GM18526 (cell line): ENCODE results near the gene GALNTL6.

Experiments used
- POLR2A ChIP-seq: IDR thresholded peaks from 3 replicates; pipeline ENCODE4 v1.6.1; 2011; ENCODE audit not compliant: insufficient read length; ENCODE audit errors: extremely low read depth

Gene GALNTL6

GRCh38 chr4:172344308-172344938, 531.2 kb downstream of the GALNTL6 start:
- TF ChIP-seq POLR2A = no peak

GRCh38 chr4:172348426-172348825, 535.2 kb downstream of the GALNTL6 start:
- TF ChIP-seq POLR2A = no peak

GRCh38 chr4:172352356-172352755, 539.2 kb downstream of the GALNTL6 start:
- no peak for TF ChIP-seq POLR2A

DNA sequence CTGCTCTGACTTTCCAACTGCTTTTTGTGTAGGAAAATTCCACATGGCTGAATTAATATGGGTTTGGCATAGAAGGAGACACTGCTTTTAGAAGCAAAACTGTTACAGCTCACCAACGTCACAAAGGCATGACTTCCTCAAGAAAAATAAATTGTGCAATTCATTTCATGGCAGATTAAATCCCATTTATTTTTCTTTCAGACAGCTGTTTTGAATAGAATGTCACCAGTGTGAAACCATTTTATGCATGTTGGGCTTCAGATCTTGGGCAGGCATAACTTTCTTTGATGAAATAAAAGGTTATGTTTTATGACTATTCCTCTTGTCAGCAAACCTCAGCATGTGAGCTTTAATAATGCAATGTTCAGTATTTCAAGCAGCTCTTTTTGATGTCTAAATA, 542.8 kb downstream of the GALNTL6 start:
- TF ChIP-seq POLR2A = no peak

DNA sequence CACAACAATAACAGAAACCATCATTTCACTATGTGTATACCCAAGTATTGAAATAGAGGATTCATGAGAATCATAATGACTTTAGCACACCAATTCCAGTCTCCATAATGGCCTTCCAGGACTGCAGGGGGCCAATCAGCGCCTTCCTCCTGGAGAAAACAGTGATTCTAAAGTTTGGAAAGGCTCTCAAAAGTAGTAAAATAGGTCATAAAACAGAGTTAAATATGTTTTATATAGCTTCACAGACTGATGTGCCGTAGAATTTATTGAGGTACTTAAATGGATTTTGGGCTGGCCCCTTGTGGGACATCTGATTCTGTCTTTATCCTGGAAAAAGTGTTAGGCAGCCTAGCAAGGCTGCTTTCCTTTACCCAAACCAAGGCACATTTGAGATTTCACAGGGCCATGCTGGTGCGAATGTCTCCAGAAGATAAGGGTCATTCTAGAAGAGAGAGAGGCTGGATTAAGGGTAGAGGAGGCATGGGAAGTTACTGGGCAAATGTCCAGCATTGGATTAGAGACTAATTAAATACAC, 543.9 kb downstream of the GALNTL6 start:
- TF ChIP-seq POLR2A = no peak

DNA sequence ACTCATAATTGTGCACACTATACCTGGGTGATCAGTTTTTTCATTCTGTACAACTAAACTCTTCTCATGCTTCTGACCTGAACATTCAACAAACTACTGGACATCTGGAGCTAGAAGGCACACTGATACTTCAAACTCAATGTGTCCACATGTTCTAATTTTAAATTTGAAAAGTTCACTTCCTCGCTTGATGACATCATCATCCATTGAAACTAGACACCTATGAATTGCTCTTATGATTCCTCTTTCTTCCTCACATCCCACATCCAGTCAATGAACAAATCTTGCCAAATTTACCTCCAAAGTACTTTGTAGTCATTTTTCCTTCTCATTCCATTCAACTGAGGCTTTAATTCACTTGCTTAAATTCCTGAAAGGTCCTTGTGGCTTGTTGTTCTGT, 549.4 kb downstream of the GALNTL6 start:
- no peak for TF ChIP-seq POLR2A

GRCh38 chr4:172369471-172369959, 556.3 kb downstream of the GALNTL6 start:
- TF ChIP-seq POLR2A = no peak

DNA sequence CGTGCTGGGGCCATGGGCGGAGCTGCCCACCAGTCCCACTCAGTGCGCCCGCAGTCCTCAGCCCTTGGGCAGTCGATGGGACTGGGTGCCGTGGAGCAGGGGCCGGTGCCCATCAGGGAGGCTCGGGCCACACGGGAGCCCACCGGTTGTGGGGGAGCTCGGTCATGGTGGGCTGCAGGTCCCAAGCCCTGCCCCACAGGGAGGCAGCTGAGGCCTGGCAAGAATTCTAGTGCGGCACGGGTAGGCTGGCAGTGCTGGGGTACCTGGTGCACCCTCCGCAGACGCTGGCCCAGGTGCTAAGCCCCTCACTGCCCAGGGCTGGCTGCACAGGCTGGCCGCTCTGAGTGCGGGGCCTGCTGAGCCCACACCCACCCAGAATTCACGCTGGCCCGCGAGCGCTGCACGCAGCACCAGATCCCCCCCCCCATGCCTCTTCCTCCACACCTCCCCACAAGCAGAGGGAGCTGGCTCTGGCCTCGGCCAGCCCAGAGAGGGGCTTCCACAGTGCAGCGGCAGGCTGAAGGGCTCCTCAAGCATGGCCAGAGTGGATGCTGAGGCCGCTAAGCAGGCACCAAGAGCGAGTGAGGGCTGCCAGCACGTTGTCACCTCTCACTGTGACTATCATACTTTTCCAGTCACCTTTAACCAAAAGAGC, 564.4 kb downstream of the GALNTL6 start:
- no peak for TF ChIP-seq POLR2A

GRCh38 chr4:172379834-172380233, 566.6 kb downstream of the GALNTL6 start:
- TF ChIP-seq POLR2A = no peak

DNA sequence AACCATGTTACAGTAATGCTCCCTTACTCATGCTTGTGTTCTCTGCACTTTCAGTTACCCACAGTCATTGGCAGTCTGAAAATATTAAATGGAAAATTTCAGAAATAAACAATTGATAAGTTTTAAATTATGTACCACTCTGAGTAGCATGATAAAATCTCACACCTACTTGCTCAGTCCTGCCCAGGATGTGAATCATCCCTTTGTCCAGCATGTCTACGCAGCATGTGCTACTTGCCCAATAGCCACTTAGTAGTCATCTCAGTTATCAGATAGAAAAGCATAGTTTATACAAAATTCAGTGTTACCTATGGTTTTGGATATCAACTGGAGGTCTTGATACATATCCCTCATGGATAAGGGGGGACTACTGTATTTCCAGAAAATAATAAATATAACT, 577.1 kb downstream of the GALNTL6 start:
- TF ChIP-seq POLR2A = no peak

GRCh38 chr4:172392741-172393140, 579.5 kb downstream of the GALNTL6 start:
- no peak for TF ChIP-seq POLR2A

- TF ChIP-seq POLR2A = no peak
Measured at GRCh38 chr4:172393220-172393619, 580.0 kb downstream of the GALNTL6 start.

DNA sequence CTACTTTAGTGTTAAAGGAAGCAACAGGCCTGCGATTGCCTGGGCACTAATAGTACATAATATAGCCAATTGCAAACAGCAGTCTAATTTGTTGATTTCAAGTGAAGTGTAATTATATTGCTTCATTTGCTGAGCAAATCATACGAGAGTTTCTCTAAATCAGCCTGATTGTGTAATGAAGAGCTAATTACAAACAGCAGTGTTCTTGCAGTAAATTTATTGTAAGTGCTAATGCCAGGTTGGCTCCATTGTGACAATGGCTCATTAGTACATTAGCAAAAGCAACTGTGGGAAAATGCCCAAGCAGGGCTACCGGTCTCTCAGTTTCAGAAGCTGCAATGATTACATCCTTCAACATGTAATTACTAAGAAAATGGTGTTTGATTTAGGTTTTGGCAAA, 591.5 kb downstream of the GALNTL6 start:
- no peak for TF ChIP-seq POLR2A

DNA sequence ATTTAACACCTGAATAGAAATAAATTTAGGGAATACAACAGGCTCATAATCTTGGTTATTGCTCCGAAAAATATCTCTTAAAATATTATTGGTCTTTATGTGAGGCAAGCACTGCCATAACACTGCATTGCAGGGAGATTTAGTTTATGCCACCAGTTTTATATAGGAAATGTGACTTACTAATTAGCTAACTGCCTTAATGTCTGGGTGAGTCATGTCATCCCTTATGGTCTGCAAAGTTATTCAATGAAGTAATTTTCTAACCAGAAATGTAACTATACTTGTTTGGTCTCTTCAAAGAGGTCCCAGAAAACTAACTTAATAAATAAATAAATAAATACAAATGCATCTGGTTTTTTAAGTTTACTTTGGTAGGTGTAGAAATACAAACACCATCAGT, 597.2 kb downstream of the GALNTL6 start:
- TF ChIP-seq POLR2A = no peak

DNA sequence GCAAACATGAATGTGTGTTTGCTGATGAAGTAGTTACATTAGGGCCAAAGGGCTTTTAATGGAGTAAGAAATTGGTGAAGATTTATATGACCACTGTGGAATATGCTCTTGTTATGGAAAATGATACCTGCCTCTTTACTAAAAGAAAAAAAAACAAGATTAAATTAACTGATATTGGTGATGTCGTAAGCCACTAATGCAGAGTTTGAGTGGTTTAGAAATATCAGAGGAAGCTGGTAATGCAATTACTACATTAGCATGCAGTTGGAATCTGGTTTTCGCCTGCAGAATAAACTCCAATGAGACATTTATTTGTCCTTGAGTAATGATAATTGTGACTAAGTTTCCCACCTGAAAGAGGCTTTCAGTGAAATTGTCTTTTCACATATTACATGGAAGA, 597.9 kb downstream of the GALNTL6 start:
- no peak for TF ChIP-seq POLR2A

DNA sequence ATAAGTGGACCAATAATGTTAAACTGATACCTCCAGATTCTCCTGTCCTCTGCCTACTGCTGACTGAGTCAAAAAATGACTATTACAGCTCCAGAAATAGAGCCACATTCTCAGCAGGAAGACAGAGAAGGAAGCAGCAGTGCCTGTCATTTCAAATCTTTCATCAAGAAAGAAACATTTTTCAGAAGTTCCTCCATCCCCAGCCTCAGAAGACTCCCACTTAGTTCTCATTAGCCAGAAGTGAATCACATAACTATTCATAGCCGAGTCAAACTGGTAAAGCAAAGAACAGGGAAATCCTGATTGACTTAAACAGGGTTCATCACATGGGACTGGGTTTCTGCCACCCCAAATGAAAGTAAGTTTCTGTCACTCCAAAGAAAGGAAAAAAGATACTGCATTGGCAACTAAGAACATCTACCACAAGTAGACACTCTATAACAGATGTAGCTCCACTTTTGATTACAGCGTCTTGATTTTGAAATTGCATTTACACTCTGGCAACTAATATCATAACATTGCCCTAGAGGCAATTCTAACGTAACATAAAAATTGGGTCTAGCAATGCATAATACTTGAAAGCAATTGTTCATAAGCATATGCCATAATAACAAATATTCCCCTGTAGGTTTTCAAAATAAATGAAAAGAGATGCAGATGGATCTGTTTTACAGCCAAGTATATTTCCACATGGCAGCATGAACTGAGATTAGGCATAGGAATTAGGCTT, 599.8 kb downstream of the GALNTL6 start:
- TF ChIP-seq POLR2A = no peak

DNA sequence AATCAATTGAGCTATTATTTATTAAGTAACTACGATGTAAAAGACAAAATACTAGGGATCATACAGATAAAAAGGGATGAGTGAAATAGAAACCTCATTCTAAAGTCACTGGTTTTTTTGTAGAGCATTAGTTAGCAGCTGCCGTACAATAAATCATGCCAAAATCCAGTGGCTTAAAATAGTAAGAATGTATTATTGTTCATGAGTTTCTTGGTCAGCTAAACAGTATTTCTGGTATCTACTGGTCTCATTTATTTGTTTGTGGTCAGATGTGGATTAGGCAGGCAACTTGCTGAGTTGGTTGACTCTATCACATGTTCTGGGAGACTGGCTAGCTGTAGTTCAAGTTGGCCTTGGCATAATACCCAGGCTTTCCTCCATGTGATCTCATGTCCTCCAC, 667.3 kb downstream of the GALNTL6 start:
- no peak for TF ChIP-seq POLR2A
